K562 (cell line): ENCODE results near the gene PGM2L1. TPM values are rescaled to one million over a fixed set of nuclear protein-coding genes. Genes with fewer than 3 reads are reported as not detected.
A peak's percentile ranks its signal among the peaks of the same experiment; 100 is the strongest.

Source experiments
- E4F1 ChIP-seq: fragments of 250-450 bp; sonication (Bioruptor Pico); IDR thresholded peaks from 2 replicates; pipeline ENCODE4 v1.5.0; 2021; ENCODE audit warnings: mild to moderate bottlenecking, borderline replicate concordance
- GTF3C2 ChIP-seq: IDR thresholded peaks from 3 replicates; pipeline ENCODE4 v1.6.1; 2011; ENCODE audit warnings: borderline replicate concordance, mild to moderate bottlenecking, moderate library complexity; ENCODE audit not compliant: insufficient read length; ENCODE audit errors: extremely low read depth
- HNRNPK ChIP-seq: fragments of 200-400 bp; formaldehyde crosslinking; IDR thresholded peaks from one replicate; pipeline ENCODE4 v1.6.1; 2018; ENCODE audit warnings: mild to moderate bottlenecking, low read depth, low read length; ENCODE audit not compliant: poor library complexity, severe bottlenecking
- L3MBTL2 ChIP-seq: fragments of 450-650 bp; IDR thresholded peaks from 2 replicates; pipeline ENCODE4 v1.6.1; 2016; ENCODE audit warnings: mild to moderate bottlenecking, moderate library complexity
- MNT ChIP-seq, 2 experiments: fragments of 450-650 bp; conservative IDR thresholded peaks; 2 replicates each; pipeline ENCODE4 v1.6.1; 2017; ENCODE audit warnings: mild to moderate bottlenecking in 2 of 2, moderate library complexity in 2 of 2
- NR3C1 ChIP-seq: sonication (generic); formaldehyde crosslinking; IDR thresholded peaks from 2 replicates; pipeline ENCODE4 v1.8.1; 2022; ENCODE audit warnings: missing genetic modification reagents
- ZNF280A ChIP-seq: fragments of 450-650 bp; IDR thresholded peaks from 2 replicates; pipeline ENCODE4 v1.6.1; 2018; ENCODE audit warnings: mild to moderate bottlenecking, low read depth; ENCODE audit not compliant: partially characterized antibody
- ZNF408 ChIP-seq: fragments of 250-450 bp; sonication (Bioruptor Pico); IDR thresholded peaks from 2 replicates; pipeline ENCODE4 v1.4.0; 2020; ENCODE audit warnings: low read depth, mild to moderate bottlenecking, moderate library complexity
- polyA plus RNA-seq, 8 experiments: library from polyadenylated mRNA; depleted of rRNA in 4 of 8; stranded (reverse) in 5 of 8; unstranded in 3 of 8; fragments of >200 nt; fragmentation: Nextera tagmentation in 2 of 8; fragmentation: Illumina TruSeq in 1 of 8; extraction: Ambion mirVana in 2 of 8; extraction: Trizol in 1 of 8; gene quantifications; 2 replicates each; pipeline versions ENCODE4 v1.2.1 to v1.2.3, GENCODE V29; 2011 to 2014; ENCODE audit warnings: inconsistent platforms in 1 of 8, missing spikeins in 1 of 8
- total RNA-seq, 7 experiments: library from RNA; depleted of rRNA in 6 of 7; stranded (reverse); fragments of >200 nt in 6 of 7; fragmentation: Illumina TruSeq in 2 of 7; extraction: Trizol in 2 of 7; gene quantifications; 2 replicates each; pipeline versions ENCODE4 v1.2.1 to v1.2.3, GENCODE V29; 2011 to 2021; ENCODE audit warnings: low replicate concordance in 1 of 7

PGM2L1 gene
- total and polyA plus RNA-seq, 9 of the 15 experiments (the other 6 are each of a cell fraction or from before 2014, with no cell fraction given), result 0.32 to 0.95 (median 0.63) TPM

GRCh38 chr11:74311352-74311926, 86.8 kb downstream of the PGM2L1 start, which contains the start of gene P4HA3 (continued):
- TF ChIP-seq MNT (conservative IDR thresholded peaks at IDR 0.05) (no peak), L3MBTL2 (peak; percentile 80), ZNF408 (CRISPR knock-in tag) (no peak), HNRNPK (no peak), NR3C1 (CRISPR knock-in tag) (no peak), E4F1 (no peak), GTF3C2 (no peak), ZNF280A (no peak)
